Endodermal cell (in vitro differentiated cells): ENCODE results near the gene DUSP21. TPM values are rescaled to one million over a fixed set of nuclear protein-coding genes. Genes with fewer than 3 reads are reported as not detected.

Experiments used
- DNase-seq: peaks from one replicate; pipeline ENCODE4 v3.0.0-alpha.2; 2017
- H3K27ac ChIP-seq: 2 replicates; pipeline ENCODE4 v1.5.1; 2013; ENCODE audit warnings: mild to moderate bottlenecking, low read depth, low read length, moderate library complexity
- H3K27me3 ChIP-seq: 2 replicates; pipeline ENCODE4 v1.6.1; 2013; ENCODE audit warnings: mild to moderate bottlenecking, low read length, moderate library complexity; ENCODE audit not compliant: insufficient read depth, control insufficient read depth, poor library complexity, severe bottlenecking
- H3K36me3 ChIP-seq: 2 replicates; pipeline ENCODE4 v1.7.0; 2013; ENCODE audit warnings: mild to moderate bottlenecking, low read length, moderate library complexity; ENCODE audit not compliant: control insufficient read depth, insufficient read depth
- H3K4me1 ChIP-seq: one replicate; pipeline ENCODE4 v1.7.0; 2013; ENCODE audit warnings: low read length; ENCODE audit not compliant: control insufficient read depth, insufficient read depth
- H3K4me3 ChIP-seq: 2 replicates; pipeline ENCODE4 v1.5.1; 2013; ENCODE audit warnings: mild to moderate bottlenecking, low read length, moderate library complexity
- H3K9ac ChIP-seq: 2 replicates; pipeline ENCODE4 v1.6.1; 2013; ENCODE audit warnings: mild to moderate bottlenecking, low read length, moderate library complexity; ENCODE audit not compliant: poor library complexity, severe bottlenecking; ENCODE audit errors: extremely low read depth
- H3K9me3 ChIP-seq: 2 replicates; pipeline ENCODE4 v1.6.1; 2013; ENCODE audit warnings: mild to moderate bottlenecking, low read length, moderate library complexity; ENCODE audit not compliant: control insufficient read depth
- H3K27ac Mint-ChIP-seq: 2 replicates; pipeline ENCODE4 v1.8.0; 2020; ENCODE audit warnings: mixed read lengths
- H3K27me3 Mint-ChIP-seq: 2 replicates; pipeline ENCODE4 v1.8.0; 2021; ENCODE audit warnings: mild to moderate bottlenecking, mixed read lengths; ENCODE audit not compliant: insufficient read depth
- H3K36me3 Mint-ChIP-seq: 2 replicates; pipeline ENCODE4 v1.8.0; 2020; ENCODE audit warnings: low read depth, mixed read lengths
- H3K4me1 Mint-ChIP-seq: 2 replicates; pipeline ENCODE4 v1.8.0; 2020; ENCODE audit warnings: mixed read lengths
- H3K4me3 Mint-ChIP-seq: 2 replicates; pipeline ENCODE4 v1.8.0; 2020; ENCODE audit warnings: mild to moderate bottlenecking, moderate library complexity, mixed read lengths
- H3K9me3 Mint-ChIP-seq: 2 replicates; pipeline ENCODE4 v1.8.0; 2020; ENCODE audit warnings: mild to moderate bottlenecking, mixed read lengths
- CTCF ChIP-seq: fragments of 200-600 bp; sonication (generic); conservative IDR thresholded peaks from 2 replicates; pipeline ENCODE4 v1.5.0; 2021; ENCODE audit warnings: antibody characterized with exemption, mild to moderate bottlenecking
- WGBS, 2 experiments: methylation state at CpG; one replicate each; pipeline versions ENCODE4 v1.1.5 to v1.1.7; 2013; ENCODE audit warnings: missing lambda C conversion rate in 2 of 2, mixed read lengths in 1 of 2; ENCODE audit not compliant: insufficient coverage in 1 of 2, insufficient read length in 1 of 2; 5-methylcytosine and 5-hydroxymethylcytosine counted together
- total RNA-seq, 2 donors: library from RNA; stranded (reverse); fragmentation: NEBNext Ultra II Directional in 1 of 2; extraction: Animal tissue kit (Norgen Biotek cat#: 25700) in 1 of 2; gene quantifications; 2 replicates in 1 of 2; 3 replicates in 1 of 2; pipeline ENCODE4 v1.2.1, GENCODE V29; 2021

DUSP21 gene
- total RNA-seq, 2 donors from 2014 or later = not detected

DNA sequence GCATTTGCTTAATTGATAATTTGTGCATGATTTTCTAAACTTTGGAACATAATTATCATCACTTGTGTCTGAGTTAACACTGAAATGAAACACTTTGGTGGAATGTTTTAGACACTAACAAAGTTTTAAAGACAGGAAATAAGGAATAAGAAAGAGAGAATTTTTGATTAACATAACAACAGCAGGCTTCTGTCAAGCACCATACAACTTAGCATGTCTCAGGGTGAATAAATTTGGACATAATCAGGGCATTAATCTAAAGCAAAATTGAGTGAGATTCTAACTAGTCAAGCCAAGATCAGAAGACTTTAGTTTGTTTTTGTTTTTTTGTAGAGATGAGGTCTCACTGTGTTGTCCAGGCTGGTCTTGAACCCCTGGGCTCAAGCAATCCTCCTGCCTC is 28.1 kb upstream of the DUSP21 start:
- H3K27me3 ChIP-seq = no peaks in the 10 kb centered on the region

DNA sequence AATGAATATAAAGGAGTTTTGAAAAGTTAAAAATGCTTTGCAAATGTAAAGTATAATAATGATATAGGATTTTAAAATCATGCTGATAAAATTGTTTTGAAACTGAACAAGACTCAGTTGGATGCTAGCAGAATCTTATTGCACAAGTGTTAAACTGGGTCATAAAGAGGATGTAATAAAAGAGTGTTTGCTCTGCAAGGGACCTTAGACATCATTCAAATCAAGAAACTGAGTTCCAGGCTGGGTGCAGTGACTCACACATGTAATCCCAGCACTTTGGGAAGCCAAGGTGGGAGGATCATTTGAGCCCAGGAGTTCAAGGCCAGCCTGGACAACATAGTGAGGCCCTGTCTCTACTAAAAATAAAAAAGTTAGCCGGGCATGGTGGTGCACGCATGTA is 27.5 kb upstream of the DUSP21 start:
- H3K27me3 Mint-ChIP-seq = no peaks in the 10 kb centered on the region
- no peak overlapping the region for H3K27ac ChIP-seq
- H3K36me3 ChIP-seq = no peaks in the 10 kb centered on the region
- no peak for DNase-seq
- no peak overlapping the region for H3K27ac Mint-ChIP-seq
- H3K4me3 Mint-ChIP-seq = no peak overlapping the region
- no peaks in the 10 kb centered on the region for H3K4me1 Mint-ChIP-seq
- no peak overlapping the region for H3K4me3 ChIP-seq
- no peaks in the 10 kb centered on the region for H3K36me3 Mint-ChIP-seq
- 100% methylated on average over 2 of the region's 2 CpGs for WGBS, 2 experiments
- H3K4me1 ChIP-seq = no peaks in the 10 kb centered on the region
- no peak overlapping the region for H3K9ac ChIP-seq
- no peaks in the 10 kb centered on the region for H3K27me3 ChIP-seq
- peaks cover 43% of the 10 kb centered on the region for H3K9me3 Mint-ChIP-seq
- H3K9me3 ChIP-seq = no peaks in the 10 kb centered on the region
- no peak for TF ChIP-seq CTCF

More for the DNA sequence above, 28.1 kb upstream of the DUSP21 start:
- no peaks in the 10 kb centered on the region for H3K4me1 ChIP-seq
- Mint-ChIP-seq H3K9me3 (peaks cover 43% of the 10 kb centered on the region), H3K4me1 (no peaks in the 10 kb centered on the region), H3K4me3 (no peak overlapping the region), H3K27me3 (no peaks in the 10 kb centered on the region), H3K36me3 (no peaks in the 10 kb centered on the region), H3K27ac (no peak overlapping the region)
- no peak for DNase-seq
- H3K27ac ChIP-seq = no peak overlapping the region
- no peak overlapping the region for H3K4me3 ChIP-seq
- H3K9ac ChIP-seq = no peak overlapping the region
- no peak for TF ChIP-seq CTCF
- H3K36me3 ChIP-seq = no peaks in the 10 kb centered on the region
- H3K9me3 ChIP-seq = no peaks in the 10 kb centered on the region

DNA sequence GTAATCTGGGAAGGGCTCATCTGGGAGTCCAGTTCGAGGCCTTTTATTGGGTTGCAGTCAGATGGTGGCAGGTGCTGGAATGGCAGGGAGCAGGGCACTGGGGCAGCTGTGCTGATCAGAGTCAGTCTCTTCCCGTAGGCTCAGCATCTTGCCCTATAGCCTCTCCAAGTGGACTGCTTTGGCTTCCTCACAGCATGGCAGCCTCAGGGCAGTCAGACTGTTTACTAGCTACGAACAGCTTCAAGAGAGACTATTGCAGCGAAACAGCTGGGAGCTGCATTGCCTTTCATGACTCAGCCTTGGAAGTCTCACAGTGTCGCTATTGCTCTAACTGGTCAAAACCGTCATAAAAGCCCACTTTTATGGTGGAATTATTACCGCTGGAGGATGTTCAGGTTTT is 26.8 kb upstream of the DUSP21 start:
- DNase-seq = no peak
- no peak for TF ChIP-seq CTCF
- Mint-ChIP-seq H3K27ac (no peak overlapping the region), H3K4me3 (no peak overlapping the region), H3K9me3 (peaks cover 45% of the 10 kb centered on the region), H3K4me1 (no peaks in the 10 kb centered on the region), H3K36me3 (no peaks in the 10 kb centered on the region), H3K27me3 (no peaks in the 10 kb centered on the region)
- Histone ChIP-seq H3K9me3 (no peaks in the 10 kb centered on the region), H3K36me3 (no peaks in the 10 kb centered on the region), H3K27me3 (no peaks in the 10 kb centered on the region), H3K4me1 (no peaks in the 10 kb centered on the region), H3K4me3 (no peak overlapping the region), H3K9ac (no peak overlapping the region), H3K27ac (no peak overlapping the region)
- 88 to 93% methylated on average over 4 to 7 of the region's 7 CpGs for WGBS, 2 experiments
